ENCODE results near the gene GYPE. TPM values are rescaled to one million over a fixed set of nuclear protein-coding genes. Genes with fewer than 3 reads are reported as not detected.

GYPE gene
- total RNA-seq: under 0.01 and 0.43 TPM in 2 replicates

GRCh38 chr4:143905440-143905839, at the start of gene GYPE:
Gene GYPE (minus strand): TSS chr4:143905559. CDS start chr4:143905507, 52 bp downstream.

Other genes with a start within 250 kb of the GYPE start
- under 0.01 TPM in 1 of 2 replicates, not detected in the other for gene FREM3, start 204.9 kb downstream of the GYPE start, total RNA-seq
- gene GYPB, start 113.8 kb upstream of the GYPE start, total RNA-seq: not detected in 2 replicates
- gene GYPA, start 235.2 kb upstream of the GYPE start, total RNA-seq: not detected in 2 replicates

All from placental pericyte (primary cell).